Stomach (tissue), 9 donors: ENCODE data around the gene DENND2A. TPM values are rescaled to one million over a fixed set of nuclear protein-coding genes. Genes with fewer than 3 reads are reported as not detected.

Experiments
- DNase-seq, 2 donors: peaks; one replicate each; pipeline versions ENCODE4 v3.0.0 to v3.0.0-alpha.2; 2013 to 2019
- H3K27ac ChIP-seq, 5 donors: fragments of 200-600 bp in 4 of 5; sonication (generic) in 4 of 5; one replicate each; pipeline ENCODE4 v1.5.1; 2013 to 2019; ENCODE audit warnings: mild to moderate bottlenecking in 1 of 5, moderate library complexity in 1 of 5
- H3K27me3 ChIP-seq, 3 donors: fragments of 200-600 bp; sonication (generic); one replicate each; pipeline ENCODE4 v1.5.1; 2017 to 2019; ENCODE audit warnings: mixed run types in 1 of 3
- H3K36me3 ChIP-seq, 4 donors: fragments of 200-600 bp; sonication (generic); 1 replicate in 3 of 4; 2 replicates in 1 of 4; pipeline ENCODE4 v1.5.1; 2016 to 2019
- H3K4me1 ChIP-seq, 4 donors: fragments of 200-600 bp; sonication (generic); one replicate each; pipeline ENCODE4 v1.5.1; 2016 to 2019
- H3K4me3 ChIP-seq, 4 donors: fragments of 200-600 bp; sonication (generic) in 3 of 4; one replicate each; pipeline ENCODE4 v1.5.1; 2016 to 2019; ENCODE audit warnings: mild to moderate bottlenecking in 1 of 4
- H3K9me3 ChIP-seq, 4 donors: fragments of 200-600 bp; sonication (generic); one replicate each; pipeline ENCODE4 v1.5.1; 2016 to 2019
- CTCF ChIP-seq, 7 experiments: fragments of 450-650 bp in 4 of 7; fragments of 200-600 bp in 3 of 7; sonication (generic) in 3 of 7; IDR thresholded peaks; one replicate each; pipeline ENCODE4 v1.5.1; 2016 to 2019; ENCODE audit warnings: antibody characterized with exemption in 7 of 7, control low read depth in 2 of 7, mild to moderate bottlenecking in 1 of 7
- EP300 ChIP-seq: sonication (generic); formaldehyde crosslinking; IDR thresholded peaks from one replicate; pipeline ENCODE4 v1.6.1; 2017; ENCODE audit warnings: antibody characterized with exemption
- POLR2A ChIP-seq, 4 donors: fragments of 450-650 bp; IDR thresholded peaks; one replicate each; pipeline ENCODE4 v1.6.1; 2016; ENCODE audit warnings: antibody characterized with exemption in 4 of 4, control low read depth in 2 of 4, mild to moderate bottlenecking in 1 of 4, moderate library complexity in 1 of 4
- POLR2AphosphoS5 ChIP-seq, 3 donors: sonication (generic); formaldehyde crosslinking; IDR thresholded peaks; one replicate each; pipeline ENCODE4 v1.6.1; 2016; ENCODE audit warnings: antibody characterized with exemption in 3 of 3
- WGBS, 5 donors: extraction: QIAGEN DNeasy Blood & Tissue Kit in 3 of 5; methylation state at CpG; one replicate each; pipeline versions ENCODE4 v1.1.5 to v1.1.7; 2013 to 2018; 5-methylcytosine and 5-hydroxymethylcytosine counted together
- intact Hi-C: fragments of 100-400 bp; cut with DNase I; formaldehyde crosslinking; loops from one replicate; pipeline ENCODE4 v1.15.1; 2023; ENCODE audit warnings: low total_unique reads
- polyA plus RNA-seq, 3 donors: library from polyadenylated mRNA; stranded (reverse); fragments of 200-250 nt; gene quantifications; one replicate each; pipeline ENCODE4 v1.2.3, GENCODE V29; 2013
- total RNA-seq, 5 donors: library from RNA; depleted of rRNA; stranded (reverse); fragments of >200 nt; gene quantifications; one replicate each; pipeline versions ENCODE4 v1.1.0 to v1.2.3, GENCODE V29; 2014 to 2016
- donor health status: healthy with polysubstance abuse.
- donor health status: Bipolar disorder and iron deficiency.
- donor health status: healthy.

Gene DENND2A
- total and polyA plus RNA-seq, 8 donors, result 1.8 to 17.8 (median 6.5) TPM

- DNase-seq, result no peak
- intact Hi-C loops, result no loop called here
- TF ChIP-seq CTCF (IDR thresholded peaks at IDR 0.05) (no peak), POLR2AphosphoS5 (IDR thresholded peaks at IDR 0.05) (no peak), POLR2A (IDR thresholded peaks at IDR 0.05) (no peak), EP300 (no peak)
- Histone ChIP-seq H3K4me1 (no peaks in the 10 kb centered on the region), H3K27me3 (no peaks in the 10 kb centered on the region), H3K9me3 (no peaks in the 10 kb centered on the region), H3K4me3 (no peak overlapping the region), H3K36me3 (no peaks in the 10 kb centered on the region), H3K27ac (no peak overlapping the region)
- WGBS, 5 donors, result 87 to 94% (median 91%) methylated on average over 7 of the region's 7 CpGs
These were observed 23.5 kb downstream of the DENND2A start for GRCh38 chr7:140617081-140617480.

- no peaks in the 10 kb centered on the region for H3K27me3 ChIP-seq
- no peaks in the 10 kb centered on the region for H3K36me3 ChIP-seq
- no peaks in the 10 kb centered on the region for H3K4me1 ChIP-seq
- no peak overlapping the region for H3K27ac ChIP-seq
- 85 to 97% (median 93%) methylated on average over 4 of the region's 4 CpGs for WGBS, 5 donors
- H3K4me3 ChIP-seq, result no peak overlapping the region
- no peaks in the 10 kb centered on the region for H3K9me3 ChIP-seq
- intact Hi-C loops, result no loop called here
- TF ChIP-seq POLR2A (IDR thresholded peaks at IDR 0.05) (no peak), POLR2AphosphoS5 (IDR thresholded peaks at IDR 0.05) (no peak), CTCF (IDR thresholded peaks at IDR 0.05) (no peak), EP300 (no peak)
- DNase-seq, result no peak
These were observed 24.3 kb downstream of the DENND2A start for GRCh38 chr7:140616328-140616727.

- no peak overlapping the region for H3K4me3 ChIP-seq
- no peak overlapping the region for H3K27ac ChIP-seq
- 89 to 95% (median 94%) methylated on average over 8 of the region's 8 CpGs for WGBS, 5 donors
- DNase-seq, result no peak
- TF ChIP-seq CTCF (IDR thresholded peaks at IDR 0.05) (no peak), POLR2AphosphoS5 (IDR thresholded peaks at IDR 0.05) (no peak), EP300 (no peak), POLR2A (IDR thresholded peaks at IDR 0.05) (no peak)
- H3K36me3 ChIP-seq, result no peaks in the 10 kb centered on the region
- no peaks in the 10 kb centered on the region for H3K27me3 ChIP-seq
- H3K9me3 ChIP-seq, result no peaks in the 10 kb centered on the region
- peaks cover 0 to 18% (median 7%) of the 10 kb centered on the region in 4 donors for H3K4me1 ChIP-seq
- intact Hi-C loops, result no loop called here
These were observed 29.0 kb downstream of the DENND2A start for GRCh38 chr7:140611641-140612040.

- intact Hi-C loops, result no loop called here
- H3K36me3 ChIP-seq, result no peaks in the 10 kb centered on the region
- H3K4me3 ChIP-seq, result no peak overlapping the region
- no peak for DNase-seq
- H3K9me3 ChIP-seq, result no peaks in the 10 kb centered on the region
- H3K27ac ChIP-seq, result peak overlapping the region in 2 of 5 donors; percentile 15 to 31
- H3K4me1 ChIP-seq, result peaks cover 0 to 18% (median 8%) of the 10 kb centered on the region in 4 donors
- TF ChIP-seq POLR2AphosphoS5 (IDR thresholded peaks at IDR 0.05) (no peak), CTCF (IDR thresholded peaks at IDR 0.05) (no peak), EP300 (no peak), POLR2A (IDR thresholded peaks at IDR 0.05) (no peak)
- 67 to 78% (median 73%) methylated on average over 12 of the region's 12 CpGs for WGBS, 5 donors
- H3K27me3 ChIP-seq, result no peaks in the 10 kb centered on the region
These were observed 30.1 kb downstream of the DENND2A start for GRCh38 chr7:140610204-140611165.
